Gastroesophageal sphincter (tissue), 4 donors: ENCODE measurements around the gene S1PR4. TPM values are rescaled to one million over a fixed set of nuclear protein-coding genes. Genes with fewer than 3 reads are reported as not detected.
A peak's percentile ranks its signal among the peaks of the same experiment; 100 is the strongest.
"Not testable (repeated sequence)": the region's sequence is repeated elsewhere in the genome, so short reads cannot be mapped to it uniquely, and the experiment has no call there.

Experiments used
- ATAC-seq: fragments of 150-250 bp; one replicate; pipeline ENCODE4 v1.9.1; 2016; ENCODE audit warnings: mild to moderate bottlenecking, moderate library complexity
- H3K27ac ChIP-seq, 4 donors: fragments of 200-600 bp; sonication (generic) in 3 of 4; 1 replicate in 3 of 4; 2 replicates in 1 of 4; pipeline ENCODE4 v1.5.1; 2016 to 2019
- H3K27me3 ChIP-seq: fragments of 200-600 bp; sonication (generic); one replicate; pipeline ENCODE4 v1.5.1; 2019
- H3K36me3 ChIP-seq, 2 donors: fragments of 200-600 bp; sonication (generic); one replicate each; pipeline ENCODE4 v1.5.1; 2019; ENCODE audit warnings: control low read depth in 1 of 2
- H3K4me1 ChIP-seq, 3 donors: fragments of 200-600 bp; sonication (generic); 1 replicate in 2 of 3; 2 replicates in 1 of 3; pipeline ENCODE4 v1.5.1; 2016 to 2019; ENCODE audit warnings: control low read depth in 2 of 3
- H3K4me3 ChIP-seq, 2 donors: fragments of 200-600 bp; sonication (generic); one replicate each; pipeline ENCODE4 v1.5.1; 2019; ENCODE audit warnings: mild to moderate bottlenecking in 1 of 2, moderate library complexity in 1 of 2
- H3K9me3 ChIP-seq, 3 donors: fragments of 200-600 bp; sonication (generic); one replicate each; pipeline ENCODE4 v1.5.1; 2017 to 2019; ENCODE audit warnings: control low read depth in 2 of 3
- EP300 ChIP-seq: sonication (generic); formaldehyde crosslinking; IDR thresholded peaks from one replicate; pipeline ENCODE4 v1.6.1; 2017; ENCODE audit warnings: antibody characterized with exemption, mild to moderate bottlenecking
- POLR2A ChIP-seq, 2 donors: fragments of 450-650 bp; IDR thresholded peaks; one replicate each; pipeline ENCODE4 v1.6.1; 2017; ENCODE audit warnings: antibody characterized with exemption in 2 of 2, mild to moderate bottlenecking in 2 of 2, moderate library complexity in 1 of 2
- POLR2AphosphoS5 ChIP-seq: sonication (generic); formaldehyde crosslinking; IDR thresholded peaks from one replicate; pipeline ENCODE4 v1.6.1; 2017; ENCODE audit warnings: antibody characterized with exemption
- WGBS, 2 donors: methylation state at CpG; one replicate each; pipeline ENCODE4 v1.1.5; 2018; ENCODE audit warnings: low coverage in 1 of 2; 5-methylcytosine and 5-hydroxymethylcytosine counted together
- total RNA-seq, 4 donors: library from RNA; depleted of rRNA; stranded (reverse); fragments of >200 nt; gene quantifications; one replicate each; pipeline ENCODE4 v1.1.0, GENCODE V29; 2016
- TF ChIP-seq, protein P1 (sequence below), 4 experiments: fragments of 200-600 bp in 2 of 4; fragments of 450-650 bp in 2 of 4; sonication (generic) in 1 of 4; IDR thresholded peaks; one replicate each; pipeline ENCODE4 v1.5.1; 2017 to 2019; ENCODE audit warnings: antibody characterized with exemption in 4 of 4, mild to moderate bottlenecking in 2 of 4, moderate library complexity in 2 of 4

Gene S1PR4
- total RNA-seq, 4 donors from 2014 or later = 0.20 to 1.9 (median 1.1) TPM

DNA sequence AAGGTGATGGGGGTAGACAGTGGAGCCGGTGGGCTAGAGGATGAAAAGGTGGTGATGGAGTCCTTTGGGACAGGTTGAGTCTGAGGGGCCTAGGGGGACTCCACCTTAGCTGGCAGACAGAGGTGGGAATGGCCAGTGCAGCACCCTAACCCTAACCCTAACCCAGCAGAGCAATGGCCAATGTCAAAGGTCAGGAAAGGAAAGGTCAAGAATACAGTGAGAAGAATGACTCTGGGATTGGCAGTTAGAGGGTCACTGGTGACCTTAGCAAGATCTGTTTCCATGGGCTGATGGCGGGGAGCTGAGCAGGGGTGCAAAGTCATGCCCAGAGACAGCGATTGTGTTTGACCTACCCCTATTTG lies 26.2 kb upstream of the S1PR4 start:
- Histone ChIP-seq H3K4me3 (no peak overlapping the region), H3K27ac (no peak overlapping the region), H3K9me3 (no peaks in the 10 kb centered on the region), H3K36me3 (no peaks in the 10 kb centered on the region), H3K4me1 (no peaks in the 10 kb centered on the region), H3K27me3 (peaks cover 45% of the 10 kb centered on the region)
- 83 to 88% methylated on average over 1 to 3 of the region's 3 CpGs for WGBS, 2 donors
- TF ChIP-seq POLR2AphosphoS5 (no peak), POLR2A (IDR thresholded peaks at IDR 0.05) (no peak), EP300 (no peak)
- TF ChIP-seq, protein P1, sequence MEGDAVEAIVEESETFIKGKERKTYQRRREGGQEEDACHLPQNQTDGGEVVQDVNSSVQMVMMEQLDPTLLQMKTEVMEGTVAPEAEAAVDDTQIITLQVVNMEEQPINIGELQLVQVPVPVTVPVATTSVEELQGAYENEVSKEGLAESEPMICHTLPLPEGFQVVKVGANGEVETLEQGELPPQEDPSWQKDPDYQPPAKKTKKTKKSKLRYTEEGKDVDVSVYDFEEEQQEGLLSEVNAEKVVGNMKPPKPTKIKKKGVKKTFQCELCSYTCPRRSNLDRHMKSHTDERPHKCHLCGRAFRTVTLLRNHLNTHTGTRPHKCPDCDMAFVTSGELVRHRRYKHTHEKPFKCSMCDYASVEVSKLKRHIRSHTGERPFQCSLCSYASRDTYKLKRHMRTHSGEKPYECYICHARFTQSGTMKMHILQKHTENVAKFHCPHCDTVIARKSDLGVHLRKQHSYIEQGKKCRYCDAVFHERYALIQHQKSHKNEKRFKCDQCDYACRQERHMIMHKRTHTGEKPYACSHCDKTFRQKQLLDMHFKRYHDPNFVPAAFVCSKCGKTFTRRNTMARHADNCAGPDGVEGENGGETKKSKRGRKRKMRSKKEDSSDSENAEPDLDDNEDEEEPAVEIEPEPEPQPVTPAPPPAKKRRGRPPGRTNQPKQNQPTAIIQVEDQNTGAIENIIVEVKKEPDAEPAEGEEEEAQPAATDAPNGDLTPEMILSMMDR (IDR thresholded peaks at IDR 0.05) = no peak
- no peak for ATAC-seq

DNA sequence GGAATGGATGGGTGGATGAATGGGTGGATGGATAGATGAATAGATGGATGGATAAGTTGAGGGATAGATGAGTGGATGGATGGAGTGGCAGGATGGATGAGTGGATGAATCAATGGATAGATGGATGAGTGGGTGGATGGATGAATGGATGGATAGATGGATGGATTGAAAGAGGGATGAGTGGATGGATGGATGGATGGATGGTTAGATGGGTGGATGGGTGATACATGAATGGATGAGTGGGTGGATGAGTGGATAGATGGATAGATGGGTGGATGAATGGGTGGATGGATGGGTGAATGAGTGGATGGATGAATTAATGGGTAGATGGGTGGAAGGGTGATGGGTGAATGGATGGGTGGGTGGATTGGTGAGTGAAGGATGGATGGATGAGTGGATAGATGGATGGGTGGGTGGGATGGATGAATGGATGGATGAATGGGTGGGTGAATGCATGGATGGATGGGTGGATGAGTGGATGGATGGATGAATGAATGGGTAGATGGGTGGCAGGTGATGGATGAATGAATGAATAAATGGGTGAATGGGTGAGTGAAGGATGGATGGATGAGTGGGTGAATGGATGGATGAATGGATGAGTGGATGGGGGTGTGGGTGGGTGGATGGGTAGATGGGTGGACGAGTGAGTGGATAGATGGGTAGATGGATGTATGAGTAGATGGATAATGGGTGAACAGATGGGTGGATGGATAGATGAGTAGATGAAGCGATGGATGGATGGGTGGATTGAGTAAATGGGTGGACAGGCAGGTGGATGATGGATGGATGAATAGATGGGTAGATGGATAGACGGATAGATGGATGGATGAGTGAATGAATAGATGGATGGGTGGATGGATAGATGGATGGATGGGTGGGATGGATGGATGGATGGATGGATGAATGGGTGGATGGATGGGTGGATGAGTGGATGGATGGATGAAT lies 25.0 kb upstream of the S1PR4 start:
- Histone ChIP-seq H3K27me3 (peaks cover 48% of the 10 kb centered on the region), H3K27ac (no peak overlapping the region), H3K4me3 (no peak overlapping the region), H3K9me3 (no peaks in the 10 kb centered on the region), H3K36me3 (no peaks in the 10 kb centered on the region), H3K4me1 (no peaks in the 10 kb centered on the region)
- 89 to 91% methylated on average over 3 of the region's 3 CpGs for WGBS, 2 donors
- TF ChIP-seq, protein P1 (IDR thresholded peaks at IDR 0.05) = no peak
- TF ChIP-seq POLR2A (IDR thresholded peaks at IDR 0.05) = no peak
- TF ChIP-seq POLR2AphosphoS5 = no peak
- no peak for TF ChIP-seq EP300
- no peak for ATAC-seq

DNA sequence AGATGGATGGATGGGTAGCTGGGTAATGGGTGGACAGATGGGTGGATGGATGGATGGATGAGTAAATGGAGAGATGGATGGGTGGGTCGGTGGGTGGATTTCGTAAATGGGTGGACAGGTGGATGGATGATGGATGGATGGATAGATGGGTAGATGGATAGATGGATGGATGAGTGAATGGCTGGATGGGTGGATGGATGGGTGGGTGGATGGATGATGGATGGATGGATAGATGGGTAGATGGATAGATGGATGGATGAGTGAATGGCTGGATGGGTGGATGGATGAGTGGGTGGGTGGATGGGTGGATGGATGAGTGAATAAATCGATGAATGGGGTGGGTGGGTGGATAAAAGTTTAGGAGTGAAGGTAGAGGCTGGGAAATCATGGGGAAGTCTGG lies 24.1 kb upstream of the S1PR4 start:
- peak overlapping the region in 2 of 4 donors; percentile 31 to 45 for H3K27ac ChIP-seq
- ATAC-seq, H3K4me3 ChIP-seq, H3K36me3 ChIP-seq, H3K4me1 ChIP-seq, H3K9me3 ChIP-seq: not testable (repeated sequence)
- 94 to 96% methylated on average over 3 of the region's 3 CpGs for WGBS, 2 donors
- H3K27me3 ChIP-seq = peaks cover 45% of the 10 kb centered on the region

GRCh38 chr19:3154957-3155736 lies 23.4 kb upstream of the S1PR4 start:
- peak overlapping the region in 2 of 4 donors; percentile 31 to 45 for H3K27ac ChIP-seq
- 86 to 92% methylated on average over 7 to 9 of the region's 21 CpGs for WGBS, 2 donors
- H3K36me3 ChIP-seq = no peaks in the 10 kb centered on the region
- H3K4me1 ChIP-seq = no peaks in the 10 kb centered on the region
- no peak overlapping the region for H3K4me3 ChIP-seq
- peaks cover 38% of the 10 kb centered on the region for H3K27me3 ChIP-seq
- peak; percentile 83 for ATAC-seq
- TF ChIP-seq EP300 (no peak), POLR2AphosphoS5 (peak; percentile 51)
- no peaks in the 10 kb centered on the region for H3K9me3 ChIP-seq

- Histone ChIP-seq H3K9me3 (no peaks in the 10 kb centered on the region), H3K27me3 (peaks cover 20% of the 10 kb centered on the region), H3K36me3 (no peaks in the 10 kb centered on the region), H3K27ac (no peak overlapping the region), H3K4me1 (no peaks in the 10 kb centered on the region), H3K4me3 (no peak overlapping the region)
- WGBS, 2 donors = 38% methylated on average over 4 of the region's 23 CpGs; no CpG with 5 or more reads in 1 of the 2 donors
- ATAC-seq = no peak
- TF ChIP-seq, protein P1 (IDR thresholded peaks at IDR 0.05) = no peak
- TF ChIP-seq POLR2A (IDR thresholded peaks at IDR 0.05) (no peak), EP300 (no peak), POLR2AphosphoS5 (no peak)
Observed at GRCh38 chr19:3157096-3157845, 21.3 kb upstream of the S1PR4 start.
